Adipocyte (in vitro differentiated cells): ENCODE results near the gene SFN.
A peak's percentile ranks its signal among the peaks of the same experiment; 100 is the strongest.
"Not testable (repeated sequence)": the region's sequence is repeated elsewhere in the genome, so short reads cannot be mapped to it uniquely, and the experiment has no call there.

Experiments
- DNase-seq: peaks from one replicate; pipeline ENCODE4 v3.0.0-alpha.2; 2015; ENCODE audit warnings: low read depth
- H3K27me3 ChIP-seq: replicated peaks from 2 replicates; pipeline ENCODE4 v1.7.0; 2013; ENCODE audit warnings: mild to moderate bottlenecking, low read length, moderate library complexity; ENCODE audit not compliant: control insufficient read depth, insufficient read depth
- H3K36me3 ChIP-seq: 2 replicates; pipeline ENCODE4 v1.7.0; 2013; ENCODE audit warnings: low read length, mild to moderate bottlenecking, moderate library complexity; ENCODE audit not compliant: control insufficient read depth, insufficient read depth, severe bottlenecking
- H3K4me1 ChIP-seq: 2 replicates; pipeline ENCODE4 v1.7.0; 2013; ENCODE audit warnings: mild to moderate bottlenecking, low read length, moderate library complexity; ENCODE audit not compliant: control insufficient read depth, insufficient read depth
- H3K4me3 ChIP-seq: 2 replicates; pipeline ENCODE4 v1.7.0; 2013; ENCODE audit warnings: mild to moderate bottlenecking, low read length, moderate library complexity
- H3K9ac ChIP-seq: 2 replicates; pipeline ENCODE4 v1.7.0; 2013; ENCODE audit warnings: mild to moderate bottlenecking, low read length, moderate library complexity
- H3K9me3 ChIP-seq: 2 replicates; pipeline ENCODE4 v1.7.0; 2013; ENCODE audit warnings: mild to moderate bottlenecking, low read length, moderate library complexity; ENCODE audit not compliant: control insufficient read depth

The SFN gene

GRCh38 chr1:26844424-26845196 lies 18.3 kb upstream of the SFN start:
- Histone ChIP-seq H3K4me1 (peaks cover 17% of the 10 kb centered on the region), H3K27me3 (no peaks in the 10 kb centered on the region), H3K36me3 (peaks cover 39% of the 10 kb centered on the region), H3K9ac (no peak overlapping the region), H3K4me3 (no peak overlapping the region), H3K9me3 (no peaks in the 10 kb centered on the region)
- no peak for DNase-seq

- DNase-seq, H3K27me3 ChIP-seq, H3K9ac ChIP-seq, H3K9me3 ChIP-seq, H3K4me3 ChIP-seq: not testable (repeated sequence)
- Histone ChIP-seq H3K36me3 (peaks cover 51% of the 10 kb centered on the region), H3K4me1 (peaks cover 18% of the 10 kb centered on the region)
Observed at GRCh38 chr1:26847826-26848225, 15.1 kb upstream of the SFN start.

GRCh38 chr1:26848499-26848898 lies 14.4 kb upstream of the SFN start:
- H3K36me3 ChIP-seq = peaks cover 56% of the 10 kb centered on the region

GRCh38 chr1:26848941-26849774 lies 13.8 kb upstream of the SFN start:
- peak; percentile 65 for DNase-seq
- Histone ChIP-seq H3K9me3 (no peaks in the 10 kb centered on the region), H3K4me1 (peaks cover 18% of the 10 kb centered on the region), H3K36me3 (peaks cover 63% of the 10 kb centered on the region), H3K9ac (no peak overlapping the region), H3K27me3 (no peaks in the 10 kb centered on the region), H3K4me3 (no peak overlapping the region)

More at GRCh38 chr1:26848499-26848898, 14.4 kb upstream of the SFN start:
- Histone ChIP-seq H3K9ac (no peak overlapping the region), H3K4me3 (no peak overlapping the region), H3K27me3 (no peaks in the 10 kb centered on the region), H3K4me1 (peaks cover 18% of the 10 kb centered on the region), H3K9me3 (no peaks in the 10 kb centered on the region)
- DNase-seq = no peak

- no peak for DNase-seq
- peaks cover 13% of the 10 kb centered on the region for H3K4me1 ChIP-seq
- no peaks in the 10 kb centered on the region for H3K27me3 ChIP-seq
- H3K9ac ChIP-seq = no peak overlapping the region
- H3K4me3 ChIP-seq = no peak overlapping the region
- peaks cover 81% of the 10 kb centered on the region for H3K36me3 ChIP-seq
- H3K9me3 ChIP-seq = no peaks in the 10 kb centered on the region
Observed at GRCh38 chr1:26851106-26851684, 11.8 kb upstream of the SFN start.

GRCh38 chr1:26852701-26853100 lies 10.2 kb upstream of the SFN start:
- Histone ChIP-seq H3K4me1 (peaks cover 13% of the 10 kb centered on the region), H3K4me3 (no peak overlapping the region), H3K9me3 (no peaks in the 10 kb centered on the region), H3K27me3 (no peaks in the 10 kb centered on the region), H3K36me3 (peaks cover 77% of the 10 kb centered on the region), H3K9ac (no peak overlapping the region)
- no peak for DNase-seq

GRCh38 chr1:26853156-26853555 lies 9.8 kb upstream of the SFN start:
- Histone ChIP-seq H3K36me3 (peaks cover 74% of the 10 kb centered on the region), H3K9ac (no peak overlapping the region), H3K4me1 (peaks cover 13% of the 10 kb centered on the region), H3K27me3 (no peaks in the 10 kb centered on the region), H3K9me3 (no peaks in the 10 kb centered on the region), H3K4me3 (no peak overlapping the region)
- peak; percentile 86 for DNase-seq

GRCh38 chr1:26853600-26853999 lies 9.3 kb upstream of the SFN start:
- Histone ChIP-seq H3K27me3 (no peaks in the 10 kb centered on the region), H3K9me3 (no peaks in the 10 kb centered on the region), H3K4me1 (peaks cover 11% of the 10 kb centered on the region), H3K9ac (no peak overlapping the region), H3K36me3 (peaks cover 69% of the 10 kb centered on the region), H3K4me3 (no peak overlapping the region)
- no peak for DNase-seq

- Histone ChIP-seq H3K9ac (no peak overlapping the region), H3K36me3 (peaks cover 63% of the 10 kb centered on the region), H3K9me3 (no peaks in the 10 kb centered on the region), H3K4me1 (no peaks in the 10 kb centered on the region), H3K4me3 (no peak overlapping the region), H3K27me3 (no peaks in the 10 kb centered on the region)
- no peak for DNase-seq
Observed at GRCh38 chr1:26854906-26855305, 8.0 kb upstream of the SFN start.

GRCh38 chr1:26855636-26856035 lies 7.3 kb upstream of the SFN start:
- H3K4me1 ChIP-seq = no peaks in the 10 kb centered on the region
- H3K4me3 ChIP-seq = no peak overlapping the region
- H3K36me3 ChIP-seq = peaks cover 56% of the 10 kb centered on the region

GRCh38 chr1:26856181-26856580 lies 6.8 kb upstream of the SFN start:
- Histone ChIP-seq H3K4me3 (no peak overlapping the region), H3K27me3 (no peaks in the 10 kb centered on the region), H3K36me3 (peaks cover 50% of the 10 kb centered on the region)

More at GRCh38 chr1:26855636-26856035, 7.3 kb upstream of the SFN start:
- H3K9ac ChIP-seq = no peak overlapping the region
- H3K27me3 ChIP-seq = no peaks in the 10 kb centered on the region
- no peak for DNase-seq
- no peaks in the 10 kb centered on the region for H3K9me3 ChIP-seq

More at GRCh38 chr1:26856181-26856580, 6.8 kb upstream of the SFN start:
- no peak for DNase-seq
- H3K9ac ChIP-seq = no peak overlapping the region
- H3K9me3 ChIP-seq = no peaks in the 10 kb centered on the region
- H3K4me1 ChIP-seq = no peaks in the 10 kb centered on the region
